ENCODE results near the gene CHMP4A.

CHMP4A gene, protein sequence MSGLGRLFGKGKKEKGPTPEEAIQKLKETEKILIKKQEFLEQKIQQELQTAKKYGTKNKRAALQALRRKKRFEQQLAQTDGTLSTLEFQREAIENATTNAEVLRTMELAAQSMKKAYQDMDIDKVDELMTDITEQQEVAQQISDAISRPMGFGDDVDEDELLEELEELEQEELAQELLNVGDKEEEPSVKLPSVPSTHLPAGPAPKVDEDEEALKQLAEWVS

DNA sequence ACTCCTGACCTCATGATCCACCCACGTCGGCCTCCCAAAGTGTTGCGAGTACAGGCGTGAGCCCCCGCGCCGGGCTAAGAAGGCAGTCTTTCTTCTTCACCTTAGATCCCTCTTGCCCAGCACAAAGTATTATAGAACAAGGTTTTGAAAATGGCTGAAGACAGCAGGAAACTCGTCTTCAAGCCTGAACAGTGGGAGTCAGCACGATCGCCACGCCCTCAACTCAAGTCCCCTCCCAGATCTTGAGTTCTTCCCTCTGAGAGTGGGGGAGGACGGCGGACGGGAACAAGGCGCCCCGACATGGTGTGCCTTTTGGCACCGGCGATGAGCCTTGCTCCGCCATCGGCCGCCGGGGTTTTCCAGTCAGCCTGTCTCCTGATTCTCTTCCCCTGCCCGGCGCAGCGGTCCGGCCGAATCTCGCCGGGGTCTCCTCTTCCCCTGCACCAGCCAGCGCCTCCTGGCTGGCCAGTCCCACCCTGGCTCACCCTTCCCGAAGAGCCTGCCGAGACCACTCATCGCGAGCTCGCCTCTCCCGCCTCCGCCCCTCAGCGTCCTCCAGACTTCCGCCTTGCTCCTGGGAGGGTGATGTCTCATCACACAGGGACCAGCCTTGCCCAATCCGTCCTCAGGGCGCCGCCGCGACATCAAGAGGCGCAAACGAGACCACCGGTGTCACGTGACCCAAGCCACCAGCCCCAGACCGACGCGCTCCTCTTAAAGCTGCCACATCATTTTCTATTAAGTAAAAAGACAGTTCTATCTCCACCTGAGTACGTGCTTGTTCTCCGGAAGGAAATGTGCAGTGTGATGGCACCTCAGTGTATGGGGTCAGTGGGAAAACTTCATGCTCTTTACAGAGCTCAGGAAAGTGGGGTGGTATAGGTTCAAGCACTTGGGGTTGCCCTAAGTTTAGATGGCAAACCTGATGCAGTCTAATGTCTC is at the start of gene CHMP4A:
Gene CHMP4A (minus strand): TSS at position 565 of the 942 bp plus-strand sequence. CDS start 49 bp downstream, at position 516.
- peak; percentile 98 for DNase-seq

DNA sequence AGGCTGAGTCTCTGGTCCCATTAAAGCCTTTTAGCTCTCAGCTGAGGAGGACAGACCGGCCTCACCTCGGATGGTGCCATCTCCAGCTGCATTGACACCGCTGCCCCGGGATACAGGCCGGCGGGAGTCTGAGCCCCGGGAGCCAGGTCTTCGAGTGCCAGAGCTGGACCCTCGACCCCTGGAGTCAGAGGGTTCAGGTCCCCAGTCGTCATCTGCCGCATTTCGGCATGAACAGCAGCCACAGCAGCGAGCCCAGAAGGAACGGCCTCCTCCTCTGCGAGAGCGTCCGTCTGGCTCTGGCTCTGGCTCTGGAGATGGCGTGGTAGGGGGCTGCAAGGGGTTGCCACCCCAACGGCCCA is 48.7 kb upstream of the CHMP4A start:
- DNase-seq = no peak

DNA sequence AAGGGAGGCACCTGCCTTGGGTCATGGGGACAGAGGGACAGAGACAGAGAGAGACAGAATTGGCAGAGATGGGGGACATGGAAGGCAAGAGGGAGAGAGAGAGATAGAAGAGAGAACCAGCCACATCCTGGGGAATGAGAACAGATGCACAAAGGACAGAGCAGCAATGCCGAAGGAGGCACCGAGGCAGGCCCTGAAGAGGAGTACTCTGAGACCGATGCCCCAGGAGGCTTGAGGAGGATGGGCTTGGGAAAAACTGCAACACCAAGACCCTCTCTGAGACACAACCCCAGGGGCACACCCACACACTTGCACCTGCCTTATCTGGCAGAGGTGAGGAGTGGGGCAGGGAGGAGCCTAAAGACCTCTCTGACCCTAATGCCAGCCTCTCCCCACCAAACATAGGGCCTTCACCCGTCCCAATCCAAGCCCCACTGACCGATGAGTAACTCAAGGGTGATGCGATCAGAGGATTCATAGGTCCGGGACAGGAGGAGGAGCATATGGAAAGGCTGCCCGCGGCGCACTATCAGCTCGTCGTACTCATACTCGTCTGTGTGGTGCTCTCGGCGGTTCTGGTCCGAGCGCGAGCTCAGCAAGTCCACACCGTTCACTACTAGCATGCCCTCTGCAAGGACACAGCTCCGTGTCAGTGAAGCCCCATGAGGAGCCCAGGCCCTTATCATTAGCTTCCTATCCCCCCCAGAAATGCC is 48.1 kb upstream of the CHMP4A start:
- no peak for DNase-seq

DNA sequence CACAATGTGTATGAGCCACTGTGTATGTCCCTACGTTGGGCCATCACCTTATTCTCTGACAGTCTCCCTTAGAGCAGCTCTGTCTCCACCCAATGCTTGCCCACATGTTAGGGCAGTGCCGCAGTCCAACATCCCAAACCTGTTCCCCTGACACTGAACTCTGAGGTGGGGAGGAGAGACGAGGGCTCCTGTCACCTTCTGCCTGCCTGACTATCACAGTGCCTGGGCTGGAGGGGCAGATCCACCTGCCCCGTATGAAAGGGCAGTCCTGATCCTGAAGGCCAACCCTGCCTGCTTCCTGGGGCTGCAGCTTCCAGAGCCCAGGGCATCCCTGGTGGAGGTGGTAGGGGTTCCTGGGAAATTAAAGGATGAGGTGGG is 47.5 kb upstream of the CHMP4A start:
- DNase-seq = no peak

GRCh38 chr14:24260026-24260779 is 46.9 kb upstream of the CHMP4A start:
- DNase-seq = no peak

- no peak for DNase-seq
These were observed 46.2 kb upstream of the CHMP4A start for GRCh38 chr14:24259282-24260025.

DNA sequence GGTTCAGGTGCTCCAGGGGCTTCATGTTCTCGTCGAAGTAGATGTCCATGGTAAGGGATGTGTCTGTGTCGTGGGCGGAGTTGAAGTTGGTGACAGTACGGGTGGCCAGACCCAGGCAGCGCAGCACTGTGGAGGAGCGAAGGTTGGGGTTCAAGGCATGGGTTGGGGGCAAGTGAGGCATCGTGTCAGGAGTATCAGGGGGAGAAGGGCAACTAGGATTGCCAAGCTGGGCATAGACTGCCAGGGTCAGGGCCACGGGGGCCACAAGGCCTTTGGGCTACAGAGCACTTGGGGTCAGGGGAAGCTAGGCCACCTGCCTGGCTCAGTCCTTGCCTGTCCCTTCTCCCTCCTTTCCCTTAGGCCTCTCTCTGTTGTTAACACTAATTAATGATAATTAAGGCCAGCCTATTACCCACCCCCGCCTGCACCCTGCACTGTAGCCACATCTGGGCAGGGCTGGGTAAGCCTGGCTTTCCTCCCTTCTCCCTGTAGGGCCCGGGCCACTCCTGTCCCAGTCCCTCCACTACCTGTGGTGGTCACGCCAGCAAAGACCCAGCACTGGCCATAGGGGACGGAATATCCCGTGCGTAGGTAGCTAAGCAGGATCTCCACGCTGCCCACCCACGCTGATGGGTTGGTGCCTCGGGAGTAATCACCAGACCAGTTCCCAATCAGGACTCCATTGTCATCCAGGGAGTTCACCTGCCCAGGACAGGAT is 45.4 kb upstream of the CHMP4A start:
- no peak for DNase-seq

DNA sequence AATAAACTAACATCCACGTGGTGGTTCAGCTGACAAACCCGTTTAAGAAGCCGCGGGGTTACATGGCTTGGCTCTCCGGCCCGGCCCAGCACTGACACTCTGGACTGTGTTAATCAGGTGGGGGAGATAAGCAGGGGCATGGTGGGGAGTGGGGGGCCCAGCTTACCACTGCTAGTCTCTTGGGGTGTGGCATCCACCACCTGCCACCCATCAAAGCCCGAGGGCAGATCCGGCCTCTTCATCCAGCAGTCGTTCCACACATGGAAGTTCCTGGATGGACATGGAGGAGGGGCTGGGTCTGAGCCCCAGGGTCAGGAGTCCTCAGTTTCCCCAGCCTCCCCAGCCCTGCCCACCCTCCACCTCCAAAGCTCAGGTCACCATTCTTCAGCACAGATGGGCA is 44.8 kb upstream of the CHMP4A start:
- DNase-seq = no peak

GRCh38 chr14:24256960-24257359 is 43.7 kb upstream of the CHMP4A start:
- no peak for DNase-seq

- no peak for DNase-seq
These were observed 42.8 kb upstream of the CHMP4A start for GRCh38 chr14:24255931-24256711.

DNA sequence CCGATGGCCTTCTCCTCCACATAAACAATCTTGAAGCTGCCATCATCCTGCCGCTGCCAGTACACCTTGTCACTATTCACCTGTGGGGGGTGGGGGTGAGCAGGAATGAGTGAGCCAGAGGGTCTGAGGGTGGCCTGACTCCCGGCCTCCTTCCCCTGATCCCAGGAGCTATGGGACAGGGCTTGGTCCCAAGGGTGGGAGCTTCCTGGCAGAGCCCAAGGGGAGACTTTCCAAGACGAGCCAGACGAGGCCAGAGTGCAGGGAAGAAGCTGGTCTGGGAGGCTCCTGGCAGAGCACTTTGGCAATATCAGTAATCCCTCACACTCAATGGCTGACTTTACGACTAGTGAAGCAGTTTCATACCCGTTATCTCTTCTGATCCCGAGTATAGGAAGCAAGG is 42.1 kb upstream of the CHMP4A start:
- no peak for DNase-seq

DNA sequence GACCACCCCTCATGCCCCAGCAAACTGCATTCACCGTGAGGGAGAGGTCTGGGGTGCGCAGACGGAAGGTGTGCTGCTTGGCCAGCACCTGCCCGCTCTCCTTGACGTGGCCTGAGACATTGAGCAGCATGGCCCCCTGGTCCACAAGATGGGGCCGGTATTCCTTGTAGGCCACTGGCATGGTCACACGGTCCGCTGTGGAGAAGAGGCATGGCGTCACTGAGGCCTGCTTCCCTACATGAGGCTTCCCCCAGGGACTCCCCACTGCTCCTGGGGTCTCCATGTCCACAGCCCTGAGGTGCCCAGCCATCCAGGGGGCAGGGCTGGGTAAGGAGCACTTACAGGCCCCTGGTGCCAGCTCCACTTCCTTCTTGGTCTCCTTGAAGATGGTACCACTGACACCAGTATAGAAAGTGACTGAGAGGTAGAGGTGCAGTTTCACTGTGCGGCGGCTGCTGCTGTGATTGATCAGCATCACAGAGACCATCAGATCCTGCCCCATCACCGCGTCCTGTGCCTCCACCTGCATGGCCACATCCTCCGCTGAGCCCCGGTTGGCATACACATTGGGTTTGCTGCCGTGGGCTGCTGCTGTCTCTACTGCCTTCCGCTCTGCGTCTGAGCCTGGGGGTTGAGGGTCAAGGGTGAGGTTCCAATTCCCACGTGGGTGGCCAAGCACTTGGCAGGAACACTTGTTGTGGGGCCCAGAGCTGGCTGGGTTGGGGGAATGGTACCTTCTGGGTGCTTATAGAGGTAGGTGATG is 41.5 kb upstream of the CHMP4A start:
- no peak for DNase-seq

- DNase-seq = no peak
These were observed 40.6 kb upstream of the CHMP4A start for GRCh38 chr14:24253936-24254335.

DNA sequence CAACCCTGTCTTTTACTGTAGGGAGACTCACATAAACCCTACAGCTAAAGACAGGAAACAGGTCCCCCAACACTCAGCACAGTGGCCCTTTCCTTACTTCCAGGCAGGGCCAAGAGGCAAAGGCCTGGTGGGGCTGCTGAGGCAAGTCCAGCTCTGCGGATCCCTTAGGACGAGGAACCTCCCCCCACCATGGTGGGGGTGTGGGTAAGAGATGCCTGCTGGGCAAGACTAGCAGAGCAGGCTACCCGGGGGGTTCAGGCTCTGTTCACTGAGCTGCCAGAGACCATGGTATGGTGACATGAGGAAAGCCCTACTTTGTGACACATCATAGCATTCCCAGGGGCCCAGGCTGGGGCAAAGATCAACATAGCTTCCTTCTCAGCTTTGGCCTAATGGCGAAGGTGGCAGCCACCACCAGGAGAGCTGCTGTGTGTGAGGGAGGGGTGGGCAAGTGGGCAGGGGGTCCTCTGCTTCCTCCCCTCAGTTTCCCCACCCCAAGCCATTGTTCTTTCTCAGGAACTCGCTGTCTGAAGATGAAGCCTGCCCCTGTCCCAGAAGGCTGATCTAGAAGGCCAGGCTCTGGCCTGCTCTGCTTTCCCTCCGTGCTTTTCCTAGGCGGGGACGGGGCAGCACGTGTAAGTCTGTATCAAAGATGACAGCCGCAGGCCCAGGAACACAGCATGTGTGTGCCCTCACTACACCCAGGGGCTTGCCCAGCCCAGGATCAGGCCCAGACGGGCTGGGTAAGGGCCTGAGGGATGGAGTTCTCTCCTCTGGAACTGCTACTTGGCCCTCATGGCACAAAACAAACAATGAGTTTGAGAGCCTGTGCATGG is 39.2 kb upstream of the CHMP4A start:
- no peak for DNase-seq

DNA sequence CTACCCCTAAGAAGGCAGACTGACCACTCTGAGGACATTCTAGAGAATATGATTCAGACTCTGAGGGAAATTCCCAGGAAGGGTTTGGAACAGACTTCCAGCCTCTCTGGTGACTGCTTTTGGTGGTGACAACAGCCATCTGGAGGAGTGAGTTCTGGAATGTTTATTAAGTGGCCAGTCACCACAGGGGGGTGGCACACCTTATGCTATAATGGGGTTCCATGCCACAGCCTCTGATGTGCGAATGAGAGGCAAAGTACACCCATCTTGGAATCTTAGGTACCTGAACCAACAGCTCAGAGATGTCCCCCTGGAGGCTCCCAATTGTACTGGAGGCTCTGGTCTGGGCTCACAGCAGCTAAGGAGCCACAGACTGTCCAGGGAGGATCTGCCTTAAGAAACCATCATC is 38.6 kb upstream of the CHMP4A start:
- no peak for DNase-seq

DNA sequence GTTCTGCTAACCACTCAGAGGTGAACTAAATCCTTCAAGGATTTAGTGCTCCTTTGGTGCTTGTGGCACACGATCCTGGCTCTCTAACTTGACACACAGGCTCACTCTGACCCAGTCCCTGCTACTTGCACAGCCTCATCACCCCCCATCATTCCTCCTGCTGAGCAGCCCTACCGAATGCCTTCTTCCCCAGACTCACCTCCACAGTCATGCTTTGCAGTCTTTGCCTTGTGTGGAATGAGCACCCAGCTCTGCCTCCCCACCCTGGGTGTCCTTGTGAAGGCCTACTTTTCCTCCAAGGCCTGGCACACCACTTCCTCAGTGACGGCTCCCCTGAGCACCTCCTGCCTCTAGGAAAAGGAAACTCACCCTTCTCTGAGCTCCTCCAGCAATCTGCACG is 37.1 kb upstream of the CHMP4A start:
- no peak for DNase-seq

- DNase-seq = no peak
These were observed 36.1 kb upstream of the CHMP4A start for GRCh38 chr14:24249230-24250021.

DNA sequence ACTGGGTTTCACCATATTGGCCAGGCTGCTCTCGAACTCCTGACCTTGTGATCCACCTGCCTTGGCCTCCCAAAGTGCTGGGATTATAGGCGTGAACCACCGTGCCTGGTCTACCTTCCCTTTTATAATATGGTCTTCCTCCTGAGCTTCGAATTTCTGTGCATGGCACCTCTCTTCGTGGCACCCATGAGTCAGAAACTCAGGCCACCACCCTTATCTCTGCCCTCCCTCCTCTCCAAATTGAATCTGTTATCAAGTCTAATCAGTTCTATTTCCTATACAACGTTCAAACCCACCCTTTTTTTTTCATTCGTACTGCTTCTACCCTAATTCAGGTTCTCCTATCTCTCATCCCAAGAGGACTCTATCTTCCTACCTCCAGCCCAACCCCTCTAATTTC is 34.1 kb upstream of the CHMP4A start:
- DNase-seq = no peak
